Measurements from ENCODE around the gene ALAD. TPM values are rescaled to one million over a fixed set of nuclear protein-coding genes. Genes with fewer than 3 reads are reported as not detected.

Gene ALAD
- total and polyA plus RNA-seq, 2 of the 13 experiments (the other 11 are each of a cell fraction or from before 2014, with no cell fraction given): 21.8 to 30.1 TPM

DNA sequence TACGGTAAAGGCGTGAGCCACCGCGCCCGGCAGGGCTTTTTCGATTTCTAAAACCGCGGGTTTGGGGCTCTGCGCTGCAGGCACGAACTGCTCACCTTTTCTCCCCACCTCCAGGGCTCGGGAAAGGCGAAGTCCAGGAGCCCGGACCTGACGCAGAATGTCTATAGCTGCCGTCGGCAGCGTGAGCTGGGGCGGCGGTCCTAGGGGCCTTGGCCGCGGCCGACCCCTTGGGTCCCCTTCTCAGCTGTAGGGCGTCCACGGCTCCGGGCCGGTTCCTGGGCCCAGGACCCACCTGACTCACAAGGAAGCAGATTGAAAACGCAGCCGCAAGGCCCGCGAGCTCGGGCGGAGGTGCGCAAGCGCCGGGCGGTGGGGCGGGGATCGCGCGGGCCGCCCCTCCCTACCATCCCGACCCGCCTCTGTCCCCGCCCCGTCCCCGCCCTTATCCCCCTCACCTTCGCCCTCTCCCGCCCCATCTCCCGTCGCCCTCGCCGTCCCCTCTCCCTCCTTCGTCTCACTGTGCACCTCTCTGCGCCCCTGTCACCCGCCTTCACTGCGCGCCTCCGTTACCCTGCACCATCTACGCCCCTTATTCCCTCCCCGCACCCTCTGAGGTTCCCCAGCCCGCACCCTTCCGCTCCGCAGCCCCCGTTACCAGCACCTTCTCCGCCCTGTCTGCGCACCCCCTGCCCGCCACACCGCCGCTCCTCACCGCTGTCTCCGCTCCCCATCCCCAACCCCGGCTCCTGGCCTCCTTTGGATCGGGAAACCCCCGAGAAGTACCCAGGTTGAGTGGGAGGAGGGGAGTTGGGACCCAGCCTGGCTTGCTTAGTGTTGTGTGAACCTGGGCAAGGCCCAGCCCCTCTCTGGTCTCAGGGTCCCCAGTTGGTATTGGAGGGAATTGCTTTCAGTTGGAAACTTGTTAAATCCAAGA lies 24.2 kb downstream of the ALAD start, which contains the start of gene HDHD3 (continued):
- TF ChIP-seq, protein P1, sequence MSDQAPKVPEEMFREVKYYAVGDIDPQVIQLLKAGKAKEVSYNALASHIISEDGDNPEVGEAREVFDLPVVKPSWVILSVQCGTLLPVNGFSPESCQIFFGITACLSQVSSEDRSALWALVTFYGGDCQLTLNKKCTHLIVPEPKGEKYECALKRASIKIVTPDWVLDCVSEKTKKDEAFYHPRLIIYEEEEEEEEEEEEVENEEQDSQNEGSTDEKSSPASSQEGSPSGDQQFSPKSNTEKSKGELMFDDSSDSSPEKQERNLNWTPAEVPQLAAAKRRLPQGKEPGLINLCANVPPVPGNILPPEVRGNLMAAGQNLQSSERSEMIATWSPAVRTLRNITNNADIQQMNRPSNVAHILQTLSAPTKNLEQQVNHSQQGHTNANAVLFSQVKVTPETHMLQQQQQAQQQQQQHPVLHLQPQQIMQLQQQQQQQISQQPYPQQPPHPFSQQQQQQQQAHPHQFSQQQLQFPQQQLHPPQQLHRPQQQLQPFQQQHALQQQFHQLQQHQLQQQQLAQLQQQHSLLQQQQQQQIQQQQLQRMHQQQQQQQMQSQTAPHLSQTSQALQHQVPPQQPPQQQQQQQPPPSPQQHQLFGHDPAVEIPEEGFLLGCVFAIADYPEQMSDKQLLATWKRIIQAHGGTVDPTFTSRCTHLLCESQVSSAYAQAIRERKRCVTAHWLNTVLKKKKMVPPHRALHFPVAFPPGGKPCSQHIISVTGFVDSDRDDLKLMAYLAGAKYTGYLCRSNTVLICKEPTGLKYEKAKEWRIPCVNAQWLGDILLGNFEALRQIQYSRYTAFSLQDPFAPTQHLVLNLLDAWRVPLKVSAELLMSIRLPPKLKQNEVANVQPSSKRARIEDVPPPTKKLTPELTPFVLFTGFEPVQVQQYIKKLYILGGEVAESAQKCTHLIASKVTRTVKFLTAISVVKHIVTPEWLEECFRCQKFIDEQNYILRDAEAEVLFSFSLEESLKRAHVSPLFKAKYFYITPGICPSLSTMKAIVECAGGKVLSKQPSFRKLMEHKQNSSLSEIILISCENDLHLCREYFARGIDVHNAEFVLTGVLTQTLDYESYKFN (CRISPR knock-in tag; conservative IDR thresholded peaks at IDR 0.05): peak; percentile 63
- TF ChIP-seq ZNF263 (CRISPR knock-in tag; IDR thresholded peaks at IDR 0.05) (no peak), ZNF556 (CRISPR knock-in tag; IDR thresholded peaks at IDR 0.05; ENCODE audit: borderline replicate concordance) (peak; percentile 28; the same call in 1 of the 2 replicates), ZKSCAN5 (CRISPR knock-in tag; IDR thresholded peaks at IDR 0.05) (no peak), KAT2B (IDR thresholded peaks at IDR 0.05; ENCODE audit: borderline replicate concordance, low read depth, low read length) (no peak), SNAI1 (CRISPR knock-in tag; IDR thresholded peaks at IDR 0.05; ENCODE audit: borderline replicate concordance) (no peak), ZNF230 (CRISPR knock-in tag; IDR thresholded peaks at IDR 0.05) (peak; percentile 39; the same call in 1 of the 2 replicates), ZNF552 (CRISPR knock-in tag; IDR thresholded peaks at IDR 0.05; ENCODE audit: borderline replicate concordance) (no peak), SIX1 (CRISPR knock-in tag; IDR thresholded peaks at IDR 0.05; ENCODE audit: borderline replicate concordance) (no peak), PRPF4 (IDR thresholded peaks at IDR 0.05; ENCODE audit: low read depth, low read length, poor library complexity, severe bottlenecking) (no peak), YY1 (IDR thresholded peaks at IDR 0.05; ENCODE audit: insufficient read depth, insufficient replicate concordance, low read depth, low read length) (peak; percentile 9), KLF15 (CRISPR knock-in tag; IDR thresholded peaks at IDR 0.05; ENCODE audit: borderline replicate concordance) (no peak), IRX3 (CRISPR knock-in tag; IDR thresholded peaks at IDR 0.05; ENCODE audit: borderline replicate concordance, low read depth) (no peak), ZMYM3 (CRISPR knock-in tag; IDR thresholded peaks at IDR 0.05) (peak; percentile 51; the same call in 1 of the 2 replicates), MEIS1 (CRISPR knock-in tag; IDR thresholded peaks at IDR 0.05; ENCODE audit: borderline replicate concordance) (no peak), ZKSCAN1 (IDR thresholded peaks at IDR 0.05; ENCODE audit: low read length) (no peak), NCOA1 (CRISPR knock-in tag; IDR thresholded peaks at IDR 0.05) (peak; percentile 62; the same call in 1 of the 2 replicates), PITX1 (CRISPR knock-in tag; IDR thresholded peaks at IDR 0.05) (peak; percentile 49; the same call in 1 of the 2 replicates), CAMTA2 (CRISPR knock-in tag; IDR thresholded peaks at IDR 0.05; ENCODE audit: borderline replicate concordance) (no peak)
- TF ChIP-seq, protein P2, sequence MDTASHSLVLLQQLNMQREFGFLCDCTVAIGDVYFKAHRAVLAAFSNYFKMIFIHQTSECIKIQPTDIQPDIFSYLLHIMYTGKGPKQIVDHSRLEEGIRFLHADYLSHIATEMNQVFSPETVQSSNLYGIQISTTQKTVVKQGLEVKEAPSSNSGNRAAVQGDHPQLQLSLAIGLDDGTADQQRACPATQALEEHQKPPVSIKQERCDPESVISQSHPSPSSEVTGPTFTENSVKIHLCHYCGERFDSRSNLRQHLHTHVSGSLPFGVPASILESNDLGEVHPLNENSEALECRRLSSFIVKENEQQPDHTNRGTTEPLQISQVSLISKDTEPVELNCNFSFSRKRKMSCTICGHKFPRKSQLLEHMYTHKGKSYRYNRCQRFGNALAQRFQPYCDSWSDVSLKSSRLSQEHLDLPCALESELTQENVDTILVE (CRISPR knock-in tag; IDR thresholded peaks at IDR 0.05): peak; percentile 43; the same call in 1 of the 2 replicates
- TF ChIP-seq, protein P3, sequence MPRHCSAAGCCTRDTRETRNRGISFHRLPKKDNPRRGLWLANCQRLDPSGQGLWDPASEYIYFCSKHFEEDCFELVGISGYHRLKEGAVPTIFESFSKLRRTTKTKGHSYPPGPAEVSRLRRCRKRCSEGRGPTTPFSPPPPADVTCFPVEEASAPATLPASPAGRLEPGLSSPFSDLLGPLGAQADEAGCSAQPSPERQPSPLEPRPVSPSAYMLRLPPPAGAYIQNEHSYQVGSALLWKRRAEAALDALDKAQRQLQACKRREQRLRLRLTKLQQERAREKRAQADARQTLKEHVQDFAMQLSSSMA (CRISPR knock-in tag; IDR thresholded peaks at IDR 0.05): no peak
- TF ChIP-seq, protein P4, sequence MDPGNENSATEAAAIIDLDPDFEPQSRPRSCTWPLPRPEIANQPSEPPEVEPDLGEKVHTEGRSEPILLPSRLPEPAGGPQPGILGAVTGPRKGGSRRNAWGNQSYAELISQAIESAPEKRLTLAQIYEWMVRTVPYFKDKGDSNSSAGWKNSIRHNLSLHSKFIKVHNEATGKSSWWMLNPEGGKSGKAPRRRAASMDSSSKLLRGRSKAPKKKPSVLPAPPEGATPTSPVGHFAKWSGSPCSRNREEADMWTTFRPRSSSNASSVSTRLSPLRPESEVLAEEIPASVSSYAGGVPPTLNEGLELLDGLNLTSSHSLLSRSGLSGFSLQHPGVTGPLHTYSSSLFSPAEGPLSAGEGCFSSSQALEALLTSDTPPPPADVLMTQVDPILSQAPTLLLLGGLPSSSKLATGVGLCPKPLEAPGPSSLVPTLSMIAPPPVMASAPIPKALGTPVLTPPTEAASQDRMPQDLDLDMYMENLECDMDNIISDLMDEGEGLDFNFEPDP (CRISPR knock-in tag; conservative IDR thresholded peaks at IDR 0.05): 0 out of 2 replicates have a peak, but pooled peaks have one; percentile 47

Data from HepG2 (cell line).